Ectodermal cell (in vitro differentiated cells): ENCODE measurements around the gene SERPINB3.
"Not testable (repeated sequence)": the region's sequence is repeated elsewhere in the genome, so short reads cannot be mapped to it uniquely, and the experiment has no call there.

Experiments used
- H3K27ac ChIP-seq: 2 replicates; pipeline ENCODE4 v1.7.0; 2013; ENCODE audit warnings: mild to moderate bottlenecking, low read depth, low read length; ENCODE audit not compliant: insufficient read depth, poor library complexity, severe bottlenecking
- H3K27me3 ChIP-seq: 2 replicates; pipeline ENCODE4 v1.7.0; 2013; ENCODE audit warnings: mild to moderate bottlenecking, low read length; ENCODE audit not compliant: insufficient read depth, control insufficient read depth, poor library complexity, severe bottlenecking
- H3K36me3 ChIP-seq: one replicate; pipeline ENCODE4 v1.7.0; 2013; ENCODE audit warnings: low read length; ENCODE audit not compliant: control insufficient read depth, insufficient read depth
- H3K4me1 ChIP-seq: one replicate; pipeline ENCODE4 v1.7.0; 2013; ENCODE audit warnings: low read length; ENCODE audit not compliant: control insufficient read depth, insufficient read depth
- H3K4me3 ChIP-seq: 2 replicates; pipeline ENCODE4 v1.7.0; 2013; ENCODE audit warnings: low read depth, low read length, control low read depth; ENCODE audit not compliant: insufficient read depth
- H3K9me3 ChIP-seq: 2 replicates; pipeline ENCODE4 v1.7.0; 2013; ENCODE audit warnings: mild to moderate bottlenecking, low read length, moderate library complexity; ENCODE audit not compliant: control insufficient read depth
- WGBS, 2 experiments: methylation state at CpG; one replicate each; pipeline ENCODE4 v1.1.7; 2013; ENCODE audit warnings: missing lambda C conversion rate in 2 of 2; 5-methylcytosine and 5-hydroxymethylcytosine counted together

SERPINB3 gene

GRCh38 chr18:63650271-63650670 is 11.4 kb downstream of the SERPINB3 start:
- not testable (repeated sequence) for H3K36me3 ChIP-seq, H3K27me3 ChIP-seq, H3K9me3 ChIP-seq, H3K27ac ChIP-seq, H3K4me3 ChIP-seq, H3K4me1 ChIP-seq
- 97% methylated on average over 3 of the region's 3 CpGs for WGBS, 2 experiments

DNA sequence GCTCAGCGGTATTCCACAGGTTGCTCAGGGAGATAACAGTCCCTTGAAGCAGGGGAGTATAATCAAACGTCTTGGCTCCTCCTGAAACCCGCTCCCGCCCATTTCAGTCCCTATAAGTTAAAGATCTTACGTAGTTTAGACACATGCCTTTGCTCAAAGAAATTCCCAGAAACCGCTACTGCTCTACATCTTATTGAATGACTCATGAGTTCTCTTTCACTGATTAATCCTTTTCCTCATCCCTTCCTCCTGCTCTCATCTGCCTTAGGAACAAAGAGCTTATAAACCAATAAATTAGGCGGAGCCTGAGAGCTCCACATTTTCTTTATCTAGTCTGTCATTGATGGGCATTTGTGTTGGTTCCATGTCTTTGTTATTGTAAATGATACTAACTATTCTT is 13.5 kb downstream of the SERPINB3 start:
- WGBS, 2 experiments, result 73 to 75% methylated on average over 6 of the region's 7 CpGs
- Histone ChIP-seq H3K27me3 (no peaks in the 10 kb centered on the region), H3K4me3 (no peak overlapping the region), H3K9me3 (no peaks in the 10 kb centered on the region), H3K27ac (no peak overlapping the region), H3K4me1 (no peaks in the 10 kb centered on the region), H3K36me3 (no peaks in the 10 kb centered on the region)

GRCh38 chr18:63646936-63647335 is 14.8 kb downstream of the SERPINB3 start:
- Histone ChIP-seq H3K9me3 (no peaks in the 10 kb centered on the region), H3K4me3 (no peak overlapping the region), H3K27me3 (no peaks in the 10 kb centered on the region), H3K27ac (no peak overlapping the region), H3K36me3 (no peaks in the 10 kb centered on the region), H3K4me1 (no peaks in the 10 kb centered on the region)

DNA sequence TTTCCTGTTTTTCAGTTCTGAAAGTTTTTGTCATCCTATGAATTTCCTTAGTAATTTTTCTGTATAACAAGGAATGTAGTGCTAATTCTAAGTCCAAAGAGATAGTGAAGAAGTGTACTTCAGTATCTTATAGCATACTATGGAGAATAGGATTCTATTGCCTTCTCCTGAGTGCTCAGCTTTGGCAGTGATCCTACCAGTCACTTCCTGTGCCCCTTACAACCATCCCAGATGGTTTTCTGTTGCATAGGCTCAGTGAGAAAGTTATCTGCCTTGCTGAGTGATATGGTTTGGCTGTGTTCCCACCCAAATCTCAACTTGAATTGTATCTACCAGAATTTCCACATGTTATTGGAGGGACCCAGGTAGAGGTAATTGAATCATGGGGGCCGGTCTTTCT is 17.0 kb downstream of the SERPINB3 start:
- H3K27me3 ChIP-seq, H3K4me3 ChIP-seq, H3K4me1 ChIP-seq, H3K36me3 ChIP-seq, H3K9me3 ChIP-seq, H3K27ac ChIP-seq: not testable (repeated sequence)
- 82 to 86% methylated on average over 1 of the region's 1 CpG for WGBS, 2 experiments

GRCh38 chr18:63644142-63644541 is 17.6 kb downstream of the SERPINB3 start, which contains the start of gene SERPINB4:
Gene SERPINB4 (minus strand): TSS chr18:63644256. CDS start chr18:63643577, 679 bp downstream.
- WGBS, 2 experiments, result no CpG with 5 or more reads among the region's 2 CpGs
- not testable (repeated sequence) for H3K36me3 ChIP-seq, H3K27ac ChIP-seq, H3K27me3 ChIP-seq, H3K9me3 ChIP-seq, H3K4me3 ChIP-seq, H3K4me1 ChIP-seq

DNA sequence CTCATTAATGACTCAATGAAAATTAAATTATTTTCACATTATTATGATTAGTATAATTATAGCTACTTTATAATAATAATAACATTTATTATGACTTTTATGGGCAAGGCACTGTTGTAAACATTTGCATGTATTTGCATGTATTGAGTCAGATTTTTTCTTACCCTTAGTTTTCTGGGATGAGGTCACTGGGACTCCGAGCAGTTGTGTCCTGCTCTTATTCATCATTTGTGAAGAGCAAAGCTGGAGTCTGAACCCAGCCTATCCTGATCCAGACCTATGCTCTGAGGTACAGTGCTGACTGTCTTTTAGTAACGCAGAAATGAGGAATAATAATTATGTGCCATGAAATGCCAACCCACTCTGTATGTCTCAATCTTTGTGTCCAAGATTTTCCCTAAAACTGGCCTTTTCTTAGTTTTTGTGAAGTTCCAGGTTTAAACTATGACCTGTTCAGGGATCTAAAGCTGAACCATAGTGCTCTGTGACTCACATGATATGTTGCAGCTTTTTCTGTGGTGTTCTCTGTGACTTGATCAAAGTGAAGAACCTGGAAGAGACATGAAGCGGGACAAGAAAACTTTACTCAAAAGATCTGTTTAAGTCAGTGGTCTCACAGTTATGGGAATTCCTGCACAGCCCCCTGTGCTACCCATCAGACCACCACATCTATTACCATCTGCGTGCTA is 18.9 kb downstream of the SERPINB3 start:
- 93 to 98% methylated on average over 4 of the region's 4 CpGs for WGBS, 2 experiments
- not testable (repeated sequence) for H3K27me3 ChIP-seq

DNA sequence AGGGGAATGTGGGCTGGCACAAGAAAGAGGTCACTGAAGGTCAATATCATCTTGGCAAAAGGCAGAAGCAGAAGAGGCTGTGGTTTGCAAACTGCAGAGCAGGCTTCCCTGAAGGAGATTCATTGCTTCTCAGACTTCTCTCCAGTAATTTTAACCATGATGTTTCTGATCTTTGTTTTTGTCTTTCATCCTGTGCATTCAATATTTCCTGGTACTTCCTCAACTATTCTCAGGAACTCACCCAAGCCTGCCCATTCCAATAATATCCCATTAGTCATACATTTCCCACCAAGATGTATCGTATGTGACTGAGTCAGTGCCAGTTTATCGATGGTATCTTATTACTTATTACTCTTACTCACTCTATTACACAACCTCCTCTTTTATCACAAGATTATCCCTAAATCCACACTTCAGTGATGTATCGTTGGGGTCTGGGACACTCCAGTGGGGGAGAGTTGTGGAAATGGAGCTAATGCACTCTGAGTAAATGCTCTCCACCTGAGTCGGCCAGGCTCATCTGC is 20.5 kb downstream of the SERPINB3 start:
- not testable (repeated sequence) for H3K4me1 ChIP-seq, H3K9me3 ChIP-seq, H3K27ac ChIP-seq, H3K27me3 ChIP-seq, H3K4me3 ChIP-seq, H3K36me3 ChIP-seq
- 88 to 93% methylated on average over 1 to 4 of the region's 4 CpGs for WGBS, 2 experiments

More for the DNA sequence above, 18.9 kb downstream of the SERPINB3 start:
- not testable (repeated sequence) for H3K4me1 ChIP-seq, H3K36me3 ChIP-seq, H3K27ac ChIP-seq, H3K9me3 ChIP-seq, H3K4me3 ChIP-seq

- Histone ChIP-seq H3K27me3 (no peaks in the 10 kb centered on the region), H3K4me1 (no peaks in the 10 kb centered on the region), H3K36me3 (no peaks in the 10 kb centered on the region), H3K4me3 (no peak overlapping the region), H3K27ac (no peak overlapping the region), H3K9me3 (no peaks in the 10 kb centered on the region)
- 88 to 94% methylated on average over 6 of the region's 6 CpGs for WGBS, 2 experiments
Measured at GRCh38 chr18:63637703-63638102, 24.0 kb downstream of the SERPINB3 start.

- no peak overlapping the region for H3K27ac ChIP-seq
- H3K4me1 ChIP-seq, result no peaks in the 10 kb centered on the region
- H3K4me3 ChIP-seq, result no peak overlapping the region
- H3K27me3 ChIP-seq, result no peaks in the 10 kb centered on the region
- peaks cover 4% of the 10 kb centered on the region for H3K9me3 ChIP-seq
- no peaks in the 10 kb centered on the region for H3K36me3 ChIP-seq
Measured at GRCh38 chr18:63627819-63628218, 33.9 kb downstream of the SERPINB3 start.

DNA sequence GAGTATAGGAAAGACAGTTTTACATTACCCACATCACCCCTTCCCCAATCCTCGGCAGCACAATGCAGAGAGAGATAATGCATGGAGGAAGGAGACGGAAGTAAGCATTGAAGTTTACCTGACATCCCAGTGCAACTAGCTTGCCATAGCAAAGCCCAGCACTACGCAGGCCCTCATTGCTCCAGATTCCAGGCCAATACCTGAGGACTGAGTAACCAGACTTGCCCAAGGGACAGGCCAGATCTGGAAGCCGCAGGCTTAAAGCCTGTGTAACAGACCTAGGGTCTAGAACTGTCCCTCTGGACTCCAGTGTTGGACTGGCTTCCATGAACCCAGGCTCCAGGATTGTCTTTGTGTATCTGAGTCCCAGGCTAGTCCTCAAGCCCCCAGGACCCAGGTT is 35.3 kb downstream of the SERPINB3 start:
- Histone ChIP-seq H3K27ac (no peak overlapping the region), H3K4me1 (no peaks in the 10 kb centered on the region), H3K36me3 (no peaks in the 10 kb centered on the region), H3K27me3 (no peaks in the 10 kb centered on the region), H3K4me3 (no peak overlapping the region), H3K9me3 (peaks cover 4% of the 10 kb centered on the region)
- 79 to 83% methylated on average over 4 of the region's 4 CpGs for WGBS, 2 experiments

GRCh38 chr18:63624863-63625262 is 36.8 kb downstream of the SERPINB3 start:
- no peaks in the 10 kb centered on the region for H3K4me1 ChIP-seq

More at GRCh38 chr18:63624863-63625262, 36.8 kb downstream of the SERPINB3 start:
- WGBS, 2 experiments, result 89 to 96% methylated on average over 3 of the region's 3 CpGs
- H3K27me3 ChIP-seq, result no peaks in the 10 kb centered on the region
- H3K27ac ChIP-seq, result no peak overlapping the region
- H3K36me3 ChIP-seq, result no peaks in the 10 kb centered on the region
- H3K4me3 ChIP-seq, result no peak overlapping the region
- peaks cover 4% of the 10 kb centered on the region for H3K9me3 ChIP-seq
